ENCODE results near the gene CD63.

CD63 gene

GRCh38 chr12:55741931-55742680, 13.3 kb upstream of the CD63 start:
- DNase-seq (ENCODE audit: low read depth, low spot score), result no peak

DNA sequence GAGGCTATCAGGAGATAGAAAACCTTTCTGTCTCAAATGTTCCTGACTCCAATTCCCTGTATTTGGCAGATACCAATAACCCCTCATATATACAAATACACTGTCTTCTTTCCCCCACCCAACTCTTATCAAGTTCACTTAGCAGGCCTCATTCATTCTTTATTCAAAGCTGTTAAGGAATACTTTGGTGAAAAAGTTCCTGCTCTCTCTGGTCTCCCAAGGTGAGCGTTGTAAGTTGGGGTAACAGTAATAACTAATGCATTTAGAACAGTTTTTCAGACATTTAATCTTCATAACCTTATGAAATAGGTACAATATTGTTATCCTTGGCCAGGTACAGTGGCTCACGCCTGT, 10.2 kb upstream of the CD63 start:
- no peak for DNase-seq (ENCODE audit: low read depth, low spot score)

DNA sequence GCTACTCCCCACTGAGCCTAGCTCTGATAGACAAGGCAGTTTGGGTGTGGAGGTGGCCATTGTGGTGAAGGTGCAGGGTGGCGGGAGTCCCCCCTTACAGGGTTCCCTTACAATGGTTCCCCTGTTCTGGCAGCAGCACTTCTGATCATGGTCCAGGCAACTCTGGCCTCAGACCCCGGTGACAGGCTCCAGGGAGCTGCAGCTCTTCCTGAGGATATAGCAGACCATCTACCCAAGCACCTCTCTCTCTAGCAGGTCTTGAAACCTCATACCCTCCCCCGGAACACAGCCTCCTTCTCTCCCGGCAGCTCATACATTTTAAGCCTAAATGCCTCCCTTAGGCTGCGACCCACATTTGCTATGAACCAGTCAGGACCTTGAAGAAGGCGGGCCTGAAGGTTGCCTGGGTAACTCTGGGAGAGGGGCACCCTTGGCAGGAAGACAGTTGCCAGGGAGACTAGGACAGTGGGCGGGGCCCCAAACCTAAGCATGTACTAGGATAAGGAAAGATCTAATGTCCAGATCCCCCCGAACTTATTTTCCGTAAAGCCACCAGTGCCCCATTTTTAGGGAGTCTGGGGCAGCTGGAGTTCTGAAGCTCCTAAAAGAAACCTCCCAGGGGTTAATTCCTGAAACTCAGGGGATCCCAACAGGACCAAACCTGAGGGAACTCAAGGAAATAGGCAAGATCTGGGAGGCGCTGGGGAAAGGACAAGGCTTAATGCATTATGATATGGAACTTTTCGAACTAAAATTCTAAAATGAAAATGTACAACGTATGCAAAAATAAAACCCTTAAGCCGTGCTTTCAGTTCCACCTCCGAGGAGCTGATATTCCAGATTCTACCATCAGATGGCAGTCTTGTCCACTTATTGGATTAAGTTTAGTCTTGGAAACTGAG, 9.6 kb upstream of the CD63 start:
- DNase-seq (ENCODE audit: low read depth, low spot score), result no peak

DNA sequence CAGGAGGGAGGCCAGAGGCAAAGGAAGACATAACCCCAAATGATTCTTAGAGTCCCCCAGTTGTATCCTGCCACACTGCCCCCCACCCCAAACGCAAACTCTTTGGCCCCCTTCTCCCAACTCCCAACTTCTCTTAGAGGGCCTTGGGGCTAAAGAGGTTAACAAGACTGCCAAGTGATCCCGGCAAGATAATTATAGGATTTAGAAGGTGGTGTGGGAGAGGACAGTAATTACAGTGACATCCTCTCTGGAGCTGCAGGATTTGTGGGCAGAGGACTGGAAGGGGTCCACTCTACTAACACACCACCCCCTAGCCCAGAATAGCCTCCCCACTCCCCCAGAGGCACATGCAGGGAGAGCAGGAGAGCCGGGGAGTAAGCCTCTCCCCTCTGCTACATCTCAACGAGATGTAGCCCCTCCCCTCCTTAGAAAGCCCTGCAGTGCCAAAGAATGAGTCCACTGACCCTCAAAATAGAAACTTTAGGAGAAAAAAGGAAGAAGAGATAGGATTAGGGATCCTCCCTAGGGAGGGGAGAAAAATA, 8.8 kb upstream of the CD63 start:
- DNase-seq (ENCODE audit: low read depth, low spot score), result no peak

GRCh38 chr12:55736780-55737580, 8.2 kb upstream of the CD63 start:
- no peak for DNase-seq (ENCODE audit: low read depth, low spot score)

DNA sequence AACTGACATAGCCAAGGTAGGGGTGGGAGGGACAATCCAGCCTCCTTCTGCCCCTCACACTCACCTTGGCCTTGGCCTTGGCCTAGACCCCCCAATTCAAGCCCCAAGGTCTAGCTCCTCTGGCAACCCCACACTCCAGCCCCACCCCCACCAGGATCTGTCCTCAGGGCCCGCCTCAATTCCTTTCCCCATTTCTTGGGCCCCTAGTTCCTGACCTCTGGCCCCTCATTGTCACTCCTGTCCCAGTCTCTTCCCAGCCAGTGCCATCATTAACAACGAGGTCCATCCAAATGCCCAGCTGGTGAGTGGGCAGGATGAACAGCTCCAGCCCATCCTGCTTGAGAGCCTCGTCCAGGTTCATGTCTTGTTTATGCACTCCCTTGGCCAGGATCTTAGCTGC, 7.3 kb upstream of the CD63 start:
- no peak for DNase-seq (ENCODE audit: low read depth, low spot score)

- no peak for DNase-seq (ENCODE audit: low read depth, low spot score)
These were observed 5.8 kb upstream of the CD63 start for GRCh38 chr12:55734595-55734994.

DNA sequence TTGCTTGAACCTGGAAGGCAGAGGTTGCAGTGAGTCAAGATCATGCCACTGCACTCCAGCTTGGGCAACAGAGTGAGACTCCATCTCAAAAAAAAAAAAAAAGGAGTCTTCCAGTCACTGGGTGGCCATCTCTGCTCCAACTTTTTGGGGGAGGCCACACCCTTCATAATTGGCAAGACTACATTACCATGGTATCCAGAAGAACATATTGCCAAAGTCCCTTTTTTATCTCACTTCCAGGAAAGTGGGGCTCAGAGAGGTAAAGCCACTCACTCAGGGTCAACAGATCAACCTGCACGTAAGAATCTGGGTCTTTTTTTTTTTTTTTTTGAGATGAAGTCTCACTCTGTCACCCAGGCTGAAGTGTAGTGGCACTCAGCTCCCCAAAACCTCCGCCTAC, 5.0 kb upstream of the CD63 start:
- DNase-seq (ENCODE audit: low read depth, low spot score), result no peak

- no peak for DNase-seq (ENCODE audit: low read depth, low spot score)
These were observed 4.3 kb upstream of the CD63 start for GRCh38 chr12:55733021-55733555.

DNA sequence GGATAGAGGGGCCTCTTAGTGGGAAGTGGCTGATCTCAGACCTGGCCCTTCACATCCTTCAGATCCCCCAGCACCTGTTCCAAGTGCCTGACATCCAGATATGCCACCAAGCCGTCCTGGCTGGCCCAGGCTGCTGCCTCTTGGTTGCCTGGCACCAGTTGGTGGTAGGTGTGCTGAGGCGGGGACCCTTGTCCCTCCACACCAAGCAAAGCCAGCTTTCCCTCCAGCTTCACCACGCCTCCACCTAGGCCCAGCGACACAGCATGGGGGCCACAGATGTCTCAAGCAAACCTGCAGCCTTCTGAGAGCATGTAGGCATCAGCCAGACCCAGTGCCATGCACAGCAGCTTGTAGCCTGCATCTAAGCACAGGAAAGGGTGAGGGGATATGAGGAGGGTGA, 3.5 kb upstream of the CD63 start:
- DNase-seq (ENCODE audit: low read depth, low spot score), result no peak

- DNase-seq (ENCODE audit: low read depth, low spot score), result no peak
These were observed 1.3 kb upstream of the CD63 start for GRCh38 chr12:55729819-55730818.

- no peak for DNase-seq (ENCODE audit: low read depth, low spot score)
These were observed 447 bp downstream of the CD63 start for GRCh38 chr12:55728186-55728938.

GRCh38 chr12:55727643-55728185, 1.1 kb downstream of the CD63 start:
- no peak for DNase-seq (ENCODE audit: low read depth, low spot score)

DNA sequence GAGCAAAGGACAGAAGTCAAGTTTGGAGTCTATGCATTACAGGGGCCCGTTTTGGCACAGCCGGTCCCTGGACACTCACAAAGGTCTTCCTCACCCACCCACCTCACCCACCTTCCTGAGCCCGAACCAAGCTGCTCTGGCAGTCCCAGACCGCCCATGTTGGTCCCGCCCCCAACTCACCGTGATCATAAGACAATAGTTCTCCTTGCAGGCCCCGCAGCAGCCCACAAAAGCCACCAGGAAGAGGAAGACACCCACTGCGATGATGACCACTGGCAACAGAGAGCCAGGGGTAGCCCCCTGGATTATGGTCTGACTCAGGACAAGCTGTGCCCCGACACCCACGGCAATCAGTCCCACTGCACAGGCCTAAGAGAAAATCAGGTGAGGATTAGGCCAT, 1.8 kb downstream of the CD63 start:
- no peak for DNase-seq (ENCODE audit: low read depth, low spot score)

GRCh38 chr12:55725556-55725955, 3.3 kb downstream of the CD63 start:
- DNase-seq (ENCODE audit: low read depth, low spot score), result no peak

DNA sequence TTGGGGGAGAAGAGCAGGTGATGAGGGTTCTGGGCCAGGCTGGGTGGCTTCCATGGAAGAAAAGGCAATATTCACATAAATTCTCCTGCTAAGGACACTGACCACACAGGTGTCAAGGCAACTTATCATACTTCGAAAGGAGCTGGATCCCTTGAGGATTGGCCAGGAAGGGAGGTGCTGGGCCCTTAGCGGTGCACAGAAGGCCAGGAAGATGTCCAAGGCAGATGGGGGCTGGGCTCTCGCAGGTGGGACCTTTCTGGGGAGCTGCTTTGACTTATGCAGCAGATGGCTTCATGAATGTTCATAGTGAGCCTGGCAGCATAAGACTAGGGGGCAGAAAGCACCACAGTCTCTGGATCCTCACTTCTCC, 3.9 kb downstream of the CD63 start:
- DNase-seq (ENCODE audit: low read depth, low spot score), result no peak

- no peak for DNase-seq (ENCODE audit: low read depth, low spot score)
These were observed 4.4 kb downstream of the CD63 start for GRCh38 chr12:55724226-55724939.

GRCh38 chr12:55723516-55724225, 5.1 kb downstream of the CD63 start:
- no peak for DNase-seq (ENCODE audit: low read depth, low spot score)
